Neural progenitor cell (in vitro differentiated cells): ENCODE results near the gene EHMT1. TPM values are rescaled to one million over a fixed set of nuclear protein-coding genes. Genes with fewer than 3 reads are reported as not detected.

Source experiments
- DNase-seq: peaks from one replicate; pipeline ENCODE4 v3.0.0-alpha.2; 2016; ENCODE audit warnings: low spot score
- H2AFZ ChIP-seq: fragments of 200-600 bp; sonication (generic); replicated peaks from 2 replicates; pipeline ENCODE4 v1.6.1; 2016; ENCODE audit warnings: antibody characterized with exemption
- H3F3A ChIP-seq: fragments of 200-600 bp; sonication (generic); 2 replicates; pipeline ENCODE4 v1.6.1; 2016; ENCODE audit warnings: antibody characterized with exemption, low read depth
- H3K27ac ChIP-seq: fragments of 200-600 bp; sonication (generic); 2 replicates; pipeline ENCODE4 v1.5.1; 2016; ENCODE audit warnings: mild to moderate bottlenecking
- H3K27me3 ChIP-seq: fragments of 200-600 bp; sonication (generic); 2 replicates; pipeline ENCODE4 v1.6.1; 2016; ENCODE audit warnings: mild to moderate bottlenecking, moderate library complexity
- H3K36me3 ChIP-seq: fragments of 200-600 bp; sonication (generic); 2 replicates; pipeline ENCODE4 v1.5.1; 2016
- H3K4me1 ChIP-seq: fragments of 200-600 bp; sonication (generic); 2 replicates; pipeline ENCODE4 v1.6.1; 2016; ENCODE audit warnings: mixed run types
- H3K4me2 ChIP-seq: fragments of 200-600 bp; sonication (generic); 2 replicates; pipeline ENCODE4 v1.6.1; 2016
- H3K4me3 ChIP-seq: fragments of 200-600 bp; sonication (generic); 2 replicates; pipeline ENCODE4 v1.5.1; 2016
- H3K79me2 ChIP-seq: fragments of 200-600 bp; sonication (generic); 2 replicates; pipeline ENCODE4 v1.6.1; 2016; ENCODE audit warnings: low read depth
- H3K9ac ChIP-seq: fragments of 200-600 bp; sonication (generic); 2 replicates; pipeline ENCODE4 v1.6.1; 2016
- H3K9me3 ChIP-seq: fragments of 200-600 bp; sonication (generic); 2 replicates; pipeline ENCODE4 v1.5.1; 2016; ENCODE audit warnings: low read depth
- H4K20me1 ChIP-seq: fragments of 200-600 bp; sonication (generic); 2 replicates; pipeline ENCODE4 v1.6.1; 2016; ENCODE audit warnings: low read depth
- H3K27ac Mint-ChIP-seq: 3 replicates; pipeline ENCODE4 v1.8.0; 2021; ENCODE audit warnings: mixed read lengths
- H3K27me3 Mint-ChIP-seq: 2 replicates; pipeline ENCODE4 v1.8.0; 2022; ENCODE audit warnings: low read depth, mild to moderate bottlenecking, inconsistent platforms, moderate library complexity, mixed read lengths; ENCODE audit not compliant: insufficient read depth
- H3K36me3 Mint-ChIP-seq: 3 replicates; pipeline ENCODE4 v1.8.0; 2021; ENCODE audit warnings: mixed read lengths
- H3K4me1 Mint-ChIP-seq: 3 replicates; pipeline ENCODE4 v1.8.0; 2021; ENCODE audit warnings: mixed read lengths
- H3K4me3 Mint-ChIP-seq: 3 replicates; pipeline ENCODE4 v1.8.0; 2021; ENCODE audit warnings: mild to moderate bottlenecking, moderate library complexity, mixed read lengths
- H3K9me3 Mint-ChIP-seq: 3 replicates; pipeline ENCODE4 v1.8.0; 2020; ENCODE audit warnings: mixed read lengths
- CTCF ChIP-seq: fragments of 200-600 bp; sonication (generic); IDR thresholded peaks from 2 replicates; pipeline ENCODE4 v1.5.1; 2017; ENCODE audit warnings: antibody characterized with exemption, mild to moderate bottlenecking
- EZH2 ChIP-seq: fragments of 200-600 bp; sonication (generic); IDR thresholded peaks from 2 replicates; pipeline ENCODE4 v1.6.1; 2017; ENCODE audit warnings: antibody characterized with exemption, mild to moderate bottlenecking, moderate library complexity
- EZH2phosphoT487 ChIP-seq: fragments of 200-600 bp; sonication (generic); IDR thresholded peaks from 2 replicates; pipeline ENCODE4 v1.6.1; 2017; ENCODE audit warnings: antibody characterized with exemption
- total RNA-seq: library from RNA; depleted of rRNA; stranded (reverse); fragments of >200 nt; gene quantifications from 2 replicates; pipeline ENCODE4 v1.2.3, GENCODE V29; 2015; ENCODE audit warnings: low replicate concordance

The EHMT1 gene
- total RNA-seq, 1 donor from 2014 or later: 47.8 TPM

- no peaks in the 10 kb centered on the region for H3K9me3 ChIP-seq
- no peaks in the 10 kb centered on the region for H3K27me3 ChIP-seq
- H3K4me3 ChIP-seq: no peak overlapping the region
- peaks cover 7% of the 10 kb centered on the region for H3K36me3 ChIP-seq
- H3K27ac Mint-ChIP-seq: peak overlapping the region; percentile 72
- H3K79me2 ChIP-seq: peaks cover 16% of the 10 kb centered on the region
- no peaks in the 10 kb centered on the region for H3F3A ChIP-seq
- no peak overlapping the region for H3K4me2 ChIP-seq
- peaks cover 8% of the 10 kb centered on the region for H3K27me3 Mint-ChIP-seq
- H4K20me1 ChIP-seq: peaks cover 45% of the 10 kb centered on the region
- H2AFZ ChIP-seq: no peak overlapping the region
- no peaks in the 10 kb centered on the region for H3K9me3 Mint-ChIP-seq
- peaks cover 30% of the 10 kb centered on the region for H3K36me3 Mint-ChIP-seq
- no peaks in the 10 kb centered on the region for H3K4me1 ChIP-seq
- TF ChIP-seq EZH2phosphoT487 (no peak), CTCF (no peak), EZH2 (no peak)
- H3K4me1 Mint-ChIP-seq: peaks cover 20% of the 10 kb centered on the region
- no peak overlapping the region for H3K27ac ChIP-seq
- no peak overlapping the region for H3K4me3 Mint-ChIP-seq
- no peak overlapping the region for H3K9ac ChIP-seq
- no peak for DNase-seq
Observed at GRCh38 chr9:137743695-137744094, 124.9 kb downstream of the EHMT1 start.

- no peak overlapping the region for H3K27ac Mint-ChIP-seq
- peaks cover 28% of the 10 kb centered on the region for H3K36me3 Mint-ChIP-seq
Observed at GRCh38 chr9:137744632-137745183, 125.9 kb downstream of the EHMT1 start.

GRCh38 chr9:137745541-137745991 lies 126.8 kb downstream of the EHMT1 start:
- Mint-ChIP-seq H3K4me3 (no peak overlapping the region), H3K4me1 (peaks cover 17% of the 10 kb centered on the region), H3K27ac (no peak overlapping the region), H3K36me3 (peaks cover 24% of the 10 kb centered on the region), H3K27me3 (peaks cover 5% of the 10 kb centered on the region), H3K9me3 (no peaks in the 10 kb centered on the region)
- H3F3A ChIP-seq: no peaks in the 10 kb centered on the region
- H3K4me2 ChIP-seq: no peak overlapping the region
- H2AFZ ChIP-seq: no peak overlapping the region
- no peak overlapping the region for H3K4me3 ChIP-seq
- peaks cover 6% of the 10 kb centered on the region for H3K4me1 ChIP-seq
- peaks cover 27% of the 10 kb centered on the region for H3K79me2 ChIP-seq
- peaks cover 7% of the 10 kb centered on the region for H3K36me3 ChIP-seq
- H3K27ac ChIP-seq: no peak overlapping the region
- peaks cover 45% of the 10 kb centered on the region for H4K20me1 ChIP-seq
- H3K9me3 ChIP-seq: no peaks in the 10 kb centered on the region
- TF ChIP-seq EZH2 (no peak), EZH2phosphoT487 (no peak), CTCF (no peak)
- H3K27me3 ChIP-seq: no peaks in the 10 kb centered on the region
- DNase-seq: no peak
- no peak overlapping the region for H3K9ac ChIP-seq

More at GRCh38 chr9:137744632-137745183, 125.9 kb downstream of the EHMT1 start:
- Histone ChIP-seq H3K9ac (no peak overlapping the region), H3K36me3 (peaks cover 7% of the 10 kb centered on the region), H3F3A (no peaks in the 10 kb centered on the region), H2AFZ (no peak overlapping the region), H3K27ac (no peak overlapping the region), H3K4me3 (no peak overlapping the region), H3K27me3 (no peaks in the 10 kb centered on the region), H3K79me2 (peaks cover 19% of the 10 kb centered on the region), H3K9me3 (no peaks in the 10 kb centered on the region), H3K4me2 (no peak overlapping the region), H4K20me1 (peaks cover 43% of the 10 kb centered on the region), H3K4me1 (no peaks in the 10 kb centered on the region)
- peaks cover 19% of the 10 kb centered on the region for H3K4me1 Mint-ChIP-seq
- peaks cover 8% of the 10 kb centered on the region for H3K27me3 Mint-ChIP-seq
- H3K9me3 Mint-ChIP-seq: no peaks in the 10 kb centered on the region
- no peak for TF ChIP-seq EZH2phosphoT487
- no peak for TF ChIP-seq EZH2
- no peak for TF ChIP-seq CTCF
- peak overlapping the region; percentile 36 for H3K4me3 Mint-ChIP-seq
- DNase-seq: no peak
